Measurements from ENCODE around the gene PKD1L1.
"Not testable (repeated sequence)": the region's sequence is repeated elsewhere in the genome, so short reads cannot be mapped to it uniquely, and the experiment has no call there.

The PKD1L1 gene

GRCh38 chr7:47945261-47946015, 2.8 kb downstream of the PKD1L1 start:
- no peak overlapping the region for H3K4me3 ChIP-seq (ENCODE audit: low read depth, low read length)
- peak; percentile 49 for TF ChIP-seq CTCF (IDR thresholded peaks at IDR 0.05; ENCODE audit: insufficient read depth, low read length, missing control alignments)
- no peak for DNase-seq (ENCODE audit: low read depth, low spot score)
- POLR2A ChIA-PET, result interaction anchor here (0.8 to 1.2 kb wide), 2 partner anchors 9 to 209 kb away, joined by 3 to 4 read pairs; no protein-coding TSS in a partner anchor
- CTCF ChIA-PET, result interaction anchor here (0.8 to 13.2 kb wide), 41 partner anchors 8 to 679 kb away, joined by 3 to 286 read pairs (median 5); no protein-coding TSS in a partner anchor

- ChIA-PET POLR2A (interaction anchor here (0.8 to 1.2 kb wide), 2 partner anchors 10 to 210 kb away, joined by 3 to 4 read pairs; no protein-coding TSS in a partner anchor), CTCF (interaction anchor here (0.7 to 13.2 kb wide), 43 partner anchors 8 to 679 kb away, joined by 3 to 286 read pairs (median 5); no protein-coding TSS in a partner anchor)
- no peak overlapping the region for H3K4me3 ChIP-seq (ENCODE audit: low read depth, low read length)
- DNase-seq (ENCODE audit: low read depth, low spot score), result no peak
- TF ChIP-seq CTCF (IDR thresholded peaks at IDR 0.05; ENCODE audit: insufficient read depth, low read length, missing control alignments), result no peak
Measured at GRCh38 chr7:47944536-47945260, 3.6 kb downstream of the PKD1L1 start.

GRCh38 chr7:47943676-47944474, 4.4 kb downstream of the PKD1L1 start:
- DNase-seq (ENCODE audit: low read depth, low spot score), result no peak
- H3K4me3 ChIP-seq (ENCODE audit: low read depth, low read length), result no peak overlapping the region
- TF ChIP-seq CTCF (IDR thresholded peaks at IDR 0.05; ENCODE audit: insufficient read depth, low read length, missing control alignments), result no peak
- ChIA-PET CTCF (interaction anchor here (0.7 to 13.2 kb wide), 29 partner anchors 10 to 678 kb away, joined by 3 to 286 read pairs (median 6); no protein-coding TSS in a partner anchor), POLR2A (no interaction called here)

GRCh38 chr7:47942651-47943050, 5.6 kb downstream of the PKD1L1 start:
- POLR2A ChIA-PET; DNase-seq (ENCODE audit: low read depth, low spot score); H3K4me3 ChIP-seq (ENCODE audit: low read depth, low read length): not testable (repeated sequence)
- CTCF ChIA-PET, result interaction anchor here (1.1 to 13.2 kb wide), 5 partner anchors 26 to 213 kb away, joined by 6 to 286 read pairs (median 85); no protein-coding TSS in a partner anchor

GRCh38 chr7:47942132-47942531, 6.1 kb downstream of the PKD1L1 start:
- POLR2A ChIA-PET, result interaction anchor here (0.6 kb wide), 1 partner anchor 155 kb away, joined by 3 read pairs; no protein-coding TSS in a partner anchor
- no peak for TF ChIP-seq CTCF (IDR thresholded peaks at IDR 0.05; ENCODE audit: insufficient read depth, low read length, missing control alignments)
- CTCF ChIA-PET, result interaction anchor here (1.0 to 13.2 kb wide), 5 partner anchors 25 to 550 kb away, joined by 3 to 240 read pairs (median 6); no protein-coding TSS in a partner anchor
- DNase-seq (ENCODE audit: low read depth, low spot score), result no peak
- H3K4me3 ChIP-seq (ENCODE audit: low read depth, low read length), result no peak overlapping the region

All from AG04449 (cell line).